Measurements from ENCODE around the gene CARNS1.
A peak's percentile ranks its signal among the peaks of the same experiment; 100 is the strongest.

CARNS1 gene

GRCh38 chr11:67468456-67468758 is 52.9 kb downstream of the CARNS1 start:
- DNase-seq = no peak

GRCh38 chr11:67468759-67469507 is 53.5 kb downstream of the CARNS1 start, which contains the start of gene TMEM134:
TSS of gene TMEM134 (minus strand) at chr11:67469251. CDS start at chr11:67469192, 59 bp downstream.
- DNase-seq = peak; percentile 96 to 98 (median 97)

GRCh38 chr11:67469508-67469811 is 54.0 kb downstream of the CARNS1 start:
- DNase-seq = no peak

GRCh38 chr11:67470337-67471002 is 55.0 kb downstream of the CARNS1 start:
- no peak for DNase-seq

GRCh38 chr11:67472882-67473281 is 57.4 kb downstream of the CARNS1 start:
- DNase-seq = no peak

Data from suppressor macrophage treated with lipopolysaccharide for 1 hour (primary cell).